Nucleus accumbens (tissue), 56 donors: ENCODE data around the gene PPP1R12B.
A peak's percentile ranks its signal among the peaks of the same experiment; 100 is the strongest.
"Not testable (repeated sequence)": the region's sequence is repeated elsewhere in the genome, so short reads cannot be mapped to it uniquely, and the experiment has no call there.

Experiments
- DNase-seq, 56 donors: peaks; one replicate each; lab custom pipeline; 2025; lab: John Stamatoyannopoulos, UW

Gene PPP1R12B

DNA sequence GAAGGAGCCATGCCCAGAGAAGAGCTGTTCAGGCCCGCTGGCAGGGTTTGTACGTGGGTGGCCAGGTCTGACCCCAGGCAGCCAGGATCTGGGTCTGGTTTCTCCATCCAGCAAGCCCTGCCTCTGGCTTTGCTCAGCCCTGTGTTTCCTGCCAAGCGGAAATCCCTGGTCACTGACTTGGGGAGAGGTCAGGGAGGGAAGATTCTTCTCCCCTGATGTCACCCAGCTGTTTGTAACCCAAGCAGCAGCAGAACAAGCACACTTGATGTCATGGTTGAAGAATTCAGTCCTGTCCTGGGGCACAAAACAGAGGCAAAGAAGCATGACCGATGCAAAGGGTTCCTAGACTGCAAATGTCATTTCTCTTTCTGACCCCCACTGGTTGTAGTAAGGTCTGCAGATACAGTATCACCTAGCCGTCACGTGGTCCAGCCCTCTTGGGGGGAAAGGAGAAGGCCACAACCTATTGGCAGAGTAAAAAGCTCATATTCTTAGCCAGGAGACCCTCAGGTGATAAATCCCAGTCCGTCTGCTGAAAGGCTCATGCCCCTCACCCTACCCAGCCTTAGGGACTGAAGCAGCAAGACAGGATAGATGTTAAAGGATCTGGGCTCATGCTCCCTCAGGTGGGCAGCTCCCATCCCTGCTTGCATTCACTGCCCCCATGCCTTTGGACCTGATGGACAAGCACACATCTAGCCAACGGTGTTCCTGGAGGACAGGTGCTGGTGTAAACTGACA, 240.9 kb downstream of the PPP1R12B start:
- no peak for DNase-seq

DNA sequence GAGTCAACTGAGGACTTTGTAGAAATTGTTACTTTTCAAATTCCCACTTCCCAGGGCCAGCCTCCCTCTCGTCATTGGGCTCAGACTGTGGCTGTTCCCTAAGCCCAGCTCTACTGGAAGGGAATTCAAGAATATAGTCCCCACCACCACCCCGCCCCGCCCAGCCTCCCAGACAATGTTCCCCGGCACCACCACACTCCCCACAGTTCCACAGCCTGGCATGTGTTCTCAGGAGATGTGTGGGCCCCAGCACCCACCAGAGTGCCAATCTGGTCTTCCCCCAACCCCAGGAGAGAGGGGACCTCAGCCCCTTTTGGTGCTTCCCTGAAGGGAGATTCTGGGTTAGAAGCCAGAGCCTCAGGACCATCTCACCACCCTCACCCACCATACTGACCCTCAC, 241.6 kb downstream of the PPP1R12B start:
- DNase-seq: peak in 4 of 56 donors; percentile 7 to 18 (median 11)

DNA sequence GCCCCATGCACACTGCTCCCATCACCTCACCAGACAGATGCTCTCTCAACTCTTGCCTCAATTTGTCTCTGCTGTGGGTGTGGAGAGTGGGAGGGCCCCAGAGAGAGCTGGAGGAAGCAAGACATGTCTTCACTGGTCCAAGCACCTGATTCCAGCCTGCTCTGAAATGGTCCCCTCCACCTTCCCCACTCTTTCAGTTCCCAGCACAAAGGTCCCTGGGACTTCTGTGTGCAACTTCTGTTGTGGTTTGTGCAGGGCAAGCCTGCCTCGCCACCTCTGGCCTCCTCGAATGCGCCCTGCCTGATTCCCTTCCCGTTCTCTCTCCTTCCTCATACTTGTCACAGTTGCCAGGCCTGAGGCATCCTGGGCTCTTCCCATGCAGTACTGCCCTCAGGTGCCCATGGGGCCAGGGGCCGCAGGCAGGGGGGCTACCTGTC, 242.5 kb downstream of the PPP1R12B start:
- peak in 1 of 56 donors; percentile 30 for DNase-seq

DNA sequence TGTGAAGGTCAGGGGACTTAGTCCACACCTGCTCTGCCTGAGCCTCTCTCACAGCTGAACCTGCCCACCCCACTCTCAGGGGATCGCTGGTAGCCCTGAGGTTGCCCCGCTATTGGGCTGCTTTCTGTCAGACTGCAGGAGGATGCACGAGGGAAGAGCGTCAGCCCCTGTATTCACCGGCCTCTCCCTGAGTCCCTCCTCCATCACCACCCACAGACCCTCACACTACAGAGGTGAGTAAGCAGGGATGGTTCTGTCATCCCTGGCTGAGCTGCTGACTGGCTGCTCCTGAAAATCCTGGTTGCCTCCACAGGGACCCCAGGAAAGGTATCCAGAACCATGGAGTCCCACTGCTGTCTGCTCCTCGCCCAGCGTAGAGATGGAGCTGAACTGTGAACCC, 243.0 kb downstream of the PPP1R12B start:
- peak in 14 of 56 donors; percentile 9 to 70 (median 34) for DNase-seq

DNA sequence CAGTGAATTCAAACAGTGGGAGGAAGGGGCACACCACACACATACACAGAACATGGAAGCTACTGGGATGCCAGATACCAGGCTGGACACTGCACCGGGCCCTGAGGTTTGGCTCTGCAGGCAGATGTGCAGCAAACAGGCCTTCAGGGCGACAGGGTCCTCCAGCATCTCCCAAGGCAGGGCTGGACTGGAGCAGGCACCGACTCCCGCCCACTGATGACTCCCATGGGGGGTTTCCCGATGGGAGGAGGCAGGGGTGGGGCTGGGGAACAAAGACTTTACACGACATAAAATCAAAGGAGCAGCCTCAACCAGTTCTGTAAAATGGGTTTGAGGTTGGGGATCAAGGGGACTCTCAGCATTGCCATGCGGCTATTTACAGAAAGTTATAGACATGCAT, 243.6 kb downstream of the PPP1R12B start:
- no peak for DNase-seq

DNA sequence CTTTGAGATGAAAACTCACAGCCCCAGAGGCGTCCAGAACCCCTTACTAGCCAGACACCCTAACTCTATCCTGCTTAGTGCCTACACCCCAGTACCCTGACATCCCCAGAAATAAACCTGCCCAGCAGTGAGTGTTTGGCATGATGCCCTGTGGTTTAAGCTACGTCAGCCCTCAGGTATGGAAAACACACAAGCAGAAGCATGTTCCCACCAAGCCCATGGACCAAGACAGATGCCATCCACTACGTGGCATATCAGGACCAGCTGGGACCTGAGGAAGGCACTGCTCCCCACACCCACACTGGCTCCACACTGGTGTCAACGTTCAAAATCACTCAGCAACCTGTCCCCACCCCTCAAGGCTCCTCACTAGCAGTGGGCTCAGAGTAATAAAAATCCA, 245.3 kb downstream of the PPP1R12B start:
- DNase-seq: no peak

DNA sequence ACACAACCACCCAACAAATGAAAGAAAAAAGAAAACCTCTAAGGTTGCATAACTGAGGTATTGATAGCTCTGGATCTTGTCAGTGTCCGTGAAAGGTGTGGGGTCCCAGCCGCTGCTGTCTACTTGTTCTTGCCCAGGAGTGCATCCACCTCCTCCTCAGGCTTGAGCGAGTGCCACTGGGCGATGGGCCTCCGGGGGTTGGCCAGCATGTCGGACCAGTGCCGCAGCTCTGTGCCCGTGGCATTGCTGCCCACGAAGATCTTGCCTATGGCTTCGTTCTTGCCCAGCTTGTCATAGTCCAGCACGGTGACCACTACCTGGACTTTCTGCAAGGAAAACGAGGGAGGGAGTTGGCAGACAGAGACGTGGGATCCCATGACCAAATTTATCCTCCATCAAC, 248.1 kb downstream of the PPP1R12B start:
- no peak for DNase-seq

DNA sequence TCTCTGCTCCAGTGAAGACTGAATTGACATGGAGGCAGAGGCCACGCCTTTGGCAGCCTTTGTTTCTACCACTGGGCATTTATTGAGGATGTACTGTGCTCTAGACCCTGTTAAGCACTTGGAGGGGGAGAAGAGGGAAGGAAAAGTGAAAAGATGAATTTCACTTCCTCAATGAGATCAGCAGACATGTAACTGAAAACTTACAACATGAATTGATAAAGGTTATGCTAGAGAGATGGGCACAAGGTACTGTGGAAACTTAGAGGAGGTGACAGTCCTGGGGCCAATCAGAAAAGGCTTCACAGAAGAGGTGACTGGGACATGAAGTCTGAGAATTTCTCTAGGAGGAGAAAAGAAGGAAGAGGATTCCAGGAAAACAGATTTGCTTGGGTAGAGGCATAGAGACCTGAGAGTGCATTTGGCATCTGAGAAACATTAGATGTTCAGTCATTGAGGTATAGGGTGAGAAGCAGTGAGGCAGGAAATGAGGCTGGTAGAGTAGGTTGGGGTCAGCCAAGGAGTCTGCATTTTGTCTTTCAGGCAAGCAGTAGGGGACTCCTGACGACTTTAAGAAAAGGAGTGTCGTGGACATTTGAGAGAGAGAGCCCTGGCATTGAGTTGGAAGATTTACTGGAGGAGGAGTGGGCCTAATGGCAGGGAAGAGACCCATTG, 248.7 kb downstream of the PPP1R12B start:
- no peak for DNase-seq

DNA sequence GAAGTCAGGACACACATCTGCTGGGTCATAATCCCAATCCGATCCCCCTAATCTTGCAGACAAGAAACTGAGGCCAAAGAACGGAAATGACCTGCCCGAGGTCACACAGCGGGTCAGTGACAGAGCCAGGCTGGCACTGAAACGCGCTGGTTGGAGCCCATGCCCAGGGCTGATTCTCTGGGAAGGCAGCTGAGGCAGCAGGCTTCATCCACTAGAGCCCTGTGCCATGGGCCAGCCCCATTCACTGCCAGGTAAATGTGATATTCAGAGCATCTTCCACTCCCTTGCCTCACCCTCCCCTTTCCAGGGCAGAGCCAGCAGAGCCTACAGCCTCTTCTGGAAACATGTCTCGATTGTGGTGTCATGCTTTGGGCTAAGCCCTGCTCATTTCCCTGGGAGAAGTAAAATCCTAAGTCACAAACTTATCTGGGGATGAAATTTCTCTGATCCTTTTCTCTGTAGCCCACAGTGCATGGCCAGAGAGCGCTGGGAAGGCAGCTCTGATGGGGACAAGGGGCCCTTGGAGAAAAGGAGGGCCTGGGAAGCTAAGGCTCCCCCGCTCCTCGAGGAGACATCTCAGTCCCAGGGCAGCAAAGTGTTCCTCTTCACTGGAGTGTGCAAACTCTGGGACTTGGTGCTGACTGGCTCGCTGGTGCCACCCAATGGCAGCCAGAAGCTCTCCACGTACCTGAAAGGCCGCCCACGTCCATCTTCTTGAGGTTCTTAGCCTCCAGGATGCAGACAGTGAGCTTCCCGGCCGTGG, 251.4 kb downstream of the PPP1R12B start:
- peak in 30 of 56 donors; percentile 7 to 70 (median 33) for DNase-seq

DNA sequence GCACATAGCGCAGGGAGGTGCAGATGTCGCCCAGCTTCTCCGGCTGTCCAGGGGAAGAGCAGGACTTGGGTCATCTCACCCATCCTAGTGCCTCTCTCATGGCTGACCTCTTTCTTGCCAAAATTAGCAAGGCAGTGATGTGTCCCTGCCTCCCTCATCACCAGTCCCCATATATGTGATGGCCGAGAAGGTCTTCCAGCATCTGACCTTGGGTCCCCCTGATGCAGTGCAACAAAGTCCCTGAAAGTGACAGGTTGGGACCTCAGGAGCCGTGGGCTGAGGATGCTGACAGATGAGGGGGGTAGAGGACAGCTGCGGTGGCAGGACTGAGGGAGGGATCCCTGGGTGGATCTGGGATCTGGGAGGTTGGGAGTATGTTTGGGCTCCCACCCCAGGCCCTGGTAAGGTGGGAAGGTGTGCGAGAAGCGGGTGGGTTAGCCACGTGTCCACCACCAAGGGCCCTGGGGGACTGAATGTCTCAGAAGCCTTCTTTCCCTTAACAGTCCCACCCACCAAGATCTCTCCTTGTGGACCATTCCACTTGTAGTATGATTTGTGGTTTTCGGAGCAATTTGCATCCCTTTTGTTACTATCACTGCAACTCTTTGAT, 252.0 kb downstream of the PPP1R12B start:
- DNase-seq: no peak

DNA sequence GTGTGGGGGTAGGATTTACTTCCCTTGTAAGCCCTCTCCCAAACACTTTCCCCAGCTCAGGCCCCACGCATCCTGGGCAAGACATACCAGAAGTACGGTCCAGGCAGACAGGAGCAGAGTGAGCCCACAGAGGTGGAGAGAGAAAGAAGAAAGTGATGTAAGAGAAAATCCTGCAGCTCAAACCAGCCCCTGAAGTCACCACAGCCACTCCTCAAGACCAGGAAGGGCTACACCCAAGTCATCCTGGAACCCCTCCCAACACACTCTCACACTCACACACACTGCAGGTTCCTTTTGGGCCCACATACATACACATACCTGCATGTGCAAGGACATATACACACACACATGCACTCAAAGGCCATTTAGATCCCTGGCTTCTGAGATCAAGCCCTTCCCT, 254.9 kb downstream of the PPP1R12B start:
- DNase-seq: no peak

DNA sequence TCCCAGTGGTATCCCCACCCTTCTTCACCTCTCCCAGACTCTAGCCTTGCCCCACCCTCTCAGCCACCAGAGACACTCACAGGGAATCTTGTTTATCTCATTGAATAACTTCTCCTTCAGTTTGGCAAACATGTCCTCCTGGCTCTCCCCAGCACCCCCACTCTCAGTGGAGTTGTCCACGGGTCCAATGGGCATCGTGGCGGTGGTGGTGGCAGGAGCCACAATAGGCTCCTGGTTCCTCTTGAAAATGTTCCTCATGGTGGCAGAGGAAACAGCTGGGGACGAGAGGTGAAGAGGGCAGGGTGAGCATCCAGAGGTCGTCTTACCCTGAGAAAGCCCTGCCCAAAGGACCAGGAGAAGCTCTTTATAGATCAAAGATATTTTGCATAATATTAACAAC, 257.0 kb downstream of the PPP1R12B start:
- no peak for DNase-seq

DNA sequence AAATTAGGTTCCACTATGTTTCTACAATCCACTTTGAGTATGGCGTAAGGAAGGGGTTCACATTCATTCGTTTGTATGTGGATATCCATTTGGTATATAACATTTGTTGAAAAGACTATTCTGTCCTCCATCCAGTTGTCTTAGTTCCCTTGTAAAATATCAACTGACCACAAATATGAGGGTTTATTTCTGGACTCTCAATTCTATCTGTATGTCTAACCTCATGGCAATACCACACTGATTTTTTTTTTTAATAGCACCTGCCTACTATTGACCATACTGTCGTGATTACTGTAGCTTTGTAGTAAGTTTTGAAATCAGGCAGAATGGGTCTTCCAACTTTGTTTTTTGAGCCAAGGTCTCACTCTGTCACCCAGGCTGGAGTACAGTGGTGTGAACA, 263.5 kb downstream of the PPP1R12B start:
- DNase-seq: not testable (repeated sequence)

DNA sequence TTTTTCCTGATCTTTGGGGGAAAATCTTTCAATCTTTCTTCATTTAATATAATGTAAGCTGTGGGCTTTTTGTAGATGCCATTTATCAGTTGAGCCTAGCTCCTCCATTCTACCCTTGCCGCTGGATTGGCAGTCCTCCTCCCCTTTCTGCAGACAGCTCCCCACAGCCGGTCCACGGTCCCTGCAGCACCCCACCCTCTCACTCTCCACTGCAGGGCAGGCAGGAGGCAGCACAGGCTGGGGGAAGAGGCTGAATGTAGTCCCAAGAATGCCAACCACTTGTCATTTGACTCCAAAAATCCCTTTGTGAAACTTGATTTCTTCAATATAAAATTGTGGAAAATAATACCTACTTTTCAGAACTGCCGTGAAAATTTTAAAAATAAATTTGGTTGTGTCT, 265.1 kb downstream of the PPP1R12B start:
- no peak for DNase-seq

DNA sequence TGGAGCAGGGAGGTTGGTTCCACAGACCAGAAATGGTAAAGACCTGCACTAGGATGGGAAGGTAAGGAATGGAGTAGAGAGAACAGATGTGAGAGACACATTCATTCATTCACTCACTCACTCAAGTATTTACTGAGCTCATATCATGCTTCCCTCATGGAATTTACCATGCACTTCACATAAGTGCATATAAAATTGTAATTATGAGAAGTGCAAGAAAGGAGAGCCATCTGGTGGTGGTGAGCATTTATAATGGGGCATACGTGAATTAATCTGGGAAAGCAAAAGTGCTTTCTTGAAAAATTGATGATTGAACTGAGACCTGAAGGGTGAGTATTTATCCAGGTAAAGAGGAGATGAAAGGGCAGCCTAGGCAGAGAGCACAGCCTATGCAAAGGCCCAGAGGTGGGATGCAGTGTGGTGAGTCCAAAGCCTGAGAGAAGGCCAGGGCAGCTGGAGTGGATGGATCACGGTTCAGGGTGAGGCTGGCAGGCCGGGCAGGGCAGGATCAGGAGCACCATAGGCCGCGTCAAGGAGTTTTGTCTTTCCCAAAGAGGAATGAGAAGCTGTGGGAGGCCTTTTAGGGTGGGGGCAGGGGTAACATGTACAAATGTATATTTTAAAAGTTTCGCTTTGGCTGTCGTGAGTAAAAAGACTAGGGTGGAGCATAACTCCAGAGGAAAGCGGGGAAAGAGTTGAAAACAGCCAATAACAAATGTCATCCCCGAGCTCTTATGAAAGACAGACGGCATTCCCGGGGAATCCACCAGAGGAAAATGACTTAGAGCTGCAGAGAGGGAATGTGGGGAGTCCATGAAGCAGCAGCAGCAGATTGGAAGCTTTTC, 266.1 kb downstream of the PPP1R12B start:
- not testable (repeated sequence) for DNase-seq

DNA sequence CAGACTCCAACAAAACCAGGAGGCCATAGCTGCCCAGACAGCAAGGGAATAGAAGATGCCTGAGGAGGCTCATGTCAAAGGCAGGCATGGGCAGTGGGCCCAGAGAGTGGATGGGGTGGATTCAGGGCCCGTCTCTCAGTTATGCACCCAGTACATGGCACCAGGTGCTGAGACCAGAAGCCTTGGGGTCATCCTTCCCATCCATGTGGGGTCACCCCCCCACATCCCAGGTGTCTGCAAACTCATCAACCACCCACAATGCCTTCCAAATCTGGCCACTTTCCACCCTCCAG, 266.7 kb downstream of the PPP1R12B start:
- not testable (repeated sequence) for DNase-seq

DNA sequence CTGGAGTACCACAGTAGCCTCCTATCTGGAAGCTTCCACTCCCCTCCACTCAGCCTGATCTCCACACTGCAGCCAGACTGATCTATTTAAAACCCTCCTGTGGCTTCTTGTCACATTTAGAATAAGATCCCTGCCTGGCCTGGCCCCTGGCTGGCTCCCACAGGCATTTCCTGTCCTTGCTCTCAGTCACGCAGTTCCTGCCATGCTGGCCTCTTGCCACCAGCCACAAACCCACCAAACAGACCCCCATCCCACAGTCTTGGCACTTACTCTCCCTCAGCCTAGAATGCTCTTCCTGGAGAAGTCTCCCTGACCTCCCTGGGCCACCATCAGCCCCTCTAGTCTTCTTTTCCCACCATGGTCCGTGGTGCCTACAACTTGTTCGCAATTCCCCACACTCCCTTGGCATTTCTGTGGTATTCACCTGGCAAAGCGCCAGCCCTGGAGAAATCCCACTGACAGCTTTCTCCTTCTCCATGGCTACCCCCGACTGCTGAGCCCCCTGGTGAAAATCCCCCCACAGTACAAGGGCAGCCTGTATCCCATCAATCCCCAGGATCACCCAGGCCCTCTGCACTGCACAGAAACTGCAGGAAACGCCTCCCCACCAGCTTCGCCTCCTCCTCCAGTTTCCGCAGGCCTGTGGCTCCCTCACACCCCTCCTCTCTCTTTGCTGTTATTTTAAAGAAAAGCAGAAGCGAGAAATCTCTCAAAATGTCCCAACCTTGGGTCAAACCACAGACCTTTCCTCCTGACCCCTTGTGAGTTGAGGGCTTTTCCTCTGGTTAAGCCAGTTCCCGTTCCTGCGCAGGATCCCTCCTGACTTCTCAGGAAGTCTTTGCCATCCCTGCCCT, 267.2 kb downstream of the PPP1R12B start:
- DNase-seq: peak in 4 of 56 donors; percentile 20 to 44 (median 24)

DNA sequence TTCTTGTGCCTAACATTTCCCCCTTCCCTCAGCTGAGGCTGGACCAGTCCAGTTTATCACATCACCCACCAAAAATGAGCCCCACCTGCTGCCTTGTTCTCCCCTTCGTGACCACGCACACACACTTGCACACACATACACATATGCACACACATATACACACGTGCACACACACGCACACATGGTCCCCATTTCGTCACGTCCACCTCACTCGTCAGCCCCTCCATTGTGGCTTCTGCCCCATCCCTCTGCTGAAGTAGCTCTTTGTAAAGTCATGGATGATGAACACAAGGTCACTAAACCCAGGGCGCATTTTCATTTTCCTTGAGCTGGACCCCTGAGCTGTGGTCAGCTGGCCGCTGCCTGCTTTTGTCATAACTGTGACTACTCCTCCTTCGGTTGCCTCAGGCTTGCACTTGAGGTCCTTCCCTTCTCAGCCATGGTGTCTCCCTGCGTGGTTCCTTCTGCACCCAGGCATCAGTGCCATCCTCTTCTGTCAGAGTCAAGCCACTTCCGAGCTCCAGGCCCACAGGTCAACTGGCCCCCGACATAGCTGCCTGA, 267.9 kb downstream of the PPP1R12B start:
- no peak for DNase-seq

DNA sequence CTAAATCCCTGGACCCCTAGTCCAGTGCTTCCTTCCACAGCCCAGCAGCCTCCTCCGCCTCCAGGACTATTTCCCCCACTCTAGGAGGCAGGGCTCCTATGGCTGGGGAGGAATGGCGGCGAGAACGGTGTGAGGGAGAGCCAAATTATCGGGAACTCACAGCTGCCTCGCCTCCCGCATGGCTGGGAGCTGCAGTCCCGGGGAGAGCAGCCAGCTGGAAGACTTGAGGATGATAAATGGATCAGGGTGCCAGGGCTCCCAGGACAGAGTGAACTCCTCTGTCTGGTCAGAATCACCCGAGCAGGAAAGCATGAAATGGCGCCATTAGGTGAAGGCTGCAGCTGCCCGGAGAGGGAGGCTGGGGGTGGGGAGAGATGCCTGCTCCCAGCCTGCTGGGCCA, 270.5 kb downstream of the PPP1R12B start:
- DNase-seq: not testable (repeated sequence)
